Stomach (tissue), 9 donors: Measurements from ENCODE around the gene RNF149. TPM values are rescaled to one million over a fixed set of nuclear protein-coding genes. Genes with fewer than 3 reads are reported as not detected.

ENCODE experiments used
- DNase-seq, 2 donors: peaks; one replicate each; pipeline versions ENCODE4 v3.0.0 to v3.0.0-alpha.2; 2013 to 2019
- H3K27ac ChIP-seq, 5 donors: fragments of 200-600 bp in 4 of 5; sonication (generic) in 4 of 5; one replicate each; pipeline ENCODE4 v1.5.1; 2013 to 2019; ENCODE audit warnings: mild to moderate bottlenecking in 1 of 5, moderate library complexity in 1 of 5
- H3K27me3 ChIP-seq, 3 donors: fragments of 200-600 bp; sonication (generic); one replicate each; pipeline ENCODE4 v1.5.1; 2017 to 2019; ENCODE audit warnings: mixed run types in 1 of 3
- H3K36me3 ChIP-seq, 4 donors: fragments of 200-600 bp; sonication (generic); 1 replicate in 3 of 4; 2 replicates in 1 of 4; pipeline ENCODE4 v1.5.1; 2016 to 2019
- H3K4me1 ChIP-seq, 4 donors: fragments of 200-600 bp; sonication (generic); one replicate each; pipeline ENCODE4 v1.5.1; 2016 to 2019
- H3K4me3 ChIP-seq, 4 donors: fragments of 200-600 bp; sonication (generic) in 3 of 4; one replicate each; pipeline ENCODE4 v1.5.1; 2016 to 2019; ENCODE audit warnings: mild to moderate bottlenecking in 1 of 4
- H3K9me3 ChIP-seq, 4 donors: fragments of 200-600 bp; sonication (generic); one replicate each; pipeline ENCODE4 v1.5.1; 2016 to 2019
- EP300 ChIP-seq: sonication (generic); formaldehyde crosslinking; IDR thresholded peaks from one replicate; pipeline ENCODE4 v1.6.1; 2017; ENCODE audit warnings: antibody characterized with exemption
- POLR2A ChIP-seq, 4 donors: fragments of 450-650 bp; IDR thresholded peaks; one replicate each; pipeline ENCODE4 v1.6.1; 2016; ENCODE audit warnings: antibody characterized with exemption in 4 of 4, control low read depth in 2 of 4, mild to moderate bottlenecking in 1 of 4, moderate library complexity in 1 of 4
- POLR2AphosphoS5 ChIP-seq, 3 donors: sonication (generic); formaldehyde crosslinking; IDR thresholded peaks; one replicate each; pipeline ENCODE4 v1.6.1; 2016; ENCODE audit warnings: antibody characterized with exemption in 3 of 3
- WGBS, 5 donors: extraction: QIAGEN DNeasy Blood & Tissue Kit in 3 of 5; methylation state at CpG; one replicate each; pipeline versions ENCODE4 v1.1.5 to v1.1.7; 2013 to 2018; 5-methylcytosine and 5-hydroxymethylcytosine counted together
- intact Hi-C: fragments of 100-400 bp; cut with DNase I; formaldehyde crosslinking; loops from one replicate; pipeline ENCODE4 v1.15.1; 2023; ENCODE audit warnings: low total_unique reads
- polyA plus RNA-seq, 3 donors: library from polyadenylated mRNA; stranded (reverse); fragments of 200-250 nt; gene quantifications; one replicate each; pipeline ENCODE4 v1.2.3, GENCODE V29; 2013
- total RNA-seq, 5 donors: library from RNA; depleted of rRNA; stranded (reverse); fragments of >200 nt; gene quantifications; one replicate each; pipeline versions ENCODE4 v1.1.0 to v1.2.3, GENCODE V29; 2014 to 2016
- TF ChIP-seq, protein P1 (sequence below), 7 experiments: fragments of 450-650 bp in 4 of 7; fragments of 200-600 bp in 3 of 7; sonication (generic) in 3 of 7; IDR thresholded peaks; one replicate each; pipeline ENCODE4 v1.5.1; 2016 to 2019; ENCODE audit warnings: antibody characterized with exemption in 7 of 7, control low read depth in 2 of 7, mild to moderate bottlenecking in 1 of 7
- donor health status: healthy with polysubstance abuse.
- donor health status: Bipolar disorder and iron deficiency.
- donor health status: healthy.

The RNF149 gene
- total and polyA plus RNA-seq, 8 donors, result 14.8 to 154 (median 35.1) TPM

DNA sequence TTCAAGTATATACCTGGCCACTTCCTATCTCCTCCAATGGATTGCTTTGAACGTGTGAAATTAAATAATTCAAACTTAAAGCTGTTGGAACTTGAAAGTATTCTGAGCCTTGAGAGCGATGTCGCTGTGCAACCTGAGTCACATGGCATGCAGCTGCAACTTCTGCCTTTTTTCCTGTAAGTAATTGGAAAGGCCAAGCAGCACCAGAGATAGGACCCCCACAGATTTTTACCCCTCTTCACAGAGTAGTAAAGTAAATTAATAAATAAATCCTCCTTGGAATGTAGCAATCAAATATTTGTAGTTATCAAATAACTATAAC lies 3.2 kb upstream of the RNF149 start:
- no peaks in the 10 kb centered on the region for H3K27me3 ChIP-seq
- DNase-seq, result no peak
- H3K4me3 ChIP-seq, result no peak overlapping the region
- 51 to 67% (median 57%) methylated on average over 3 of the region's 3 CpGs for WGBS, 5 donors
- H3K27ac ChIP-seq, result peak overlapping the region in 2 of 5 donors; percentile 94 to 95
- peaks cover 0 to 24% (median 9%) of the 10 kb centered on the region in 4 donors for H3K4me1 ChIP-seq
- no peaks in the 10 kb centered on the region for H3K36me3 ChIP-seq
- H3K9me3 ChIP-seq, result no peaks in the 10 kb centered on the region
- intact Hi-C loops, result no loop called here
- no peak for TF ChIP-seq EP300
- TF ChIP-seq, protein P1, sequence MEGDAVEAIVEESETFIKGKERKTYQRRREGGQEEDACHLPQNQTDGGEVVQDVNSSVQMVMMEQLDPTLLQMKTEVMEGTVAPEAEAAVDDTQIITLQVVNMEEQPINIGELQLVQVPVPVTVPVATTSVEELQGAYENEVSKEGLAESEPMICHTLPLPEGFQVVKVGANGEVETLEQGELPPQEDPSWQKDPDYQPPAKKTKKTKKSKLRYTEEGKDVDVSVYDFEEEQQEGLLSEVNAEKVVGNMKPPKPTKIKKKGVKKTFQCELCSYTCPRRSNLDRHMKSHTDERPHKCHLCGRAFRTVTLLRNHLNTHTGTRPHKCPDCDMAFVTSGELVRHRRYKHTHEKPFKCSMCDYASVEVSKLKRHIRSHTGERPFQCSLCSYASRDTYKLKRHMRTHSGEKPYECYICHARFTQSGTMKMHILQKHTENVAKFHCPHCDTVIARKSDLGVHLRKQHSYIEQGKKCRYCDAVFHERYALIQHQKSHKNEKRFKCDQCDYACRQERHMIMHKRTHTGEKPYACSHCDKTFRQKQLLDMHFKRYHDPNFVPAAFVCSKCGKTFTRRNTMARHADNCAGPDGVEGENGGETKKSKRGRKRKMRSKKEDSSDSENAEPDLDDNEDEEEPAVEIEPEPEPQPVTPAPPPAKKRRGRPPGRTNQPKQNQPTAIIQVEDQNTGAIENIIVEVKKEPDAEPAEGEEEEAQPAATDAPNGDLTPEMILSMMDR (IDR thresholded peaks at IDR 0.05), result no peak
- TF ChIP-seq POLR2A (IDR thresholded peaks at IDR 0.05), result no peak
- TF ChIP-seq POLR2AphosphoS5 (IDR thresholded peaks at IDR 0.05), result no peak

DNA sequence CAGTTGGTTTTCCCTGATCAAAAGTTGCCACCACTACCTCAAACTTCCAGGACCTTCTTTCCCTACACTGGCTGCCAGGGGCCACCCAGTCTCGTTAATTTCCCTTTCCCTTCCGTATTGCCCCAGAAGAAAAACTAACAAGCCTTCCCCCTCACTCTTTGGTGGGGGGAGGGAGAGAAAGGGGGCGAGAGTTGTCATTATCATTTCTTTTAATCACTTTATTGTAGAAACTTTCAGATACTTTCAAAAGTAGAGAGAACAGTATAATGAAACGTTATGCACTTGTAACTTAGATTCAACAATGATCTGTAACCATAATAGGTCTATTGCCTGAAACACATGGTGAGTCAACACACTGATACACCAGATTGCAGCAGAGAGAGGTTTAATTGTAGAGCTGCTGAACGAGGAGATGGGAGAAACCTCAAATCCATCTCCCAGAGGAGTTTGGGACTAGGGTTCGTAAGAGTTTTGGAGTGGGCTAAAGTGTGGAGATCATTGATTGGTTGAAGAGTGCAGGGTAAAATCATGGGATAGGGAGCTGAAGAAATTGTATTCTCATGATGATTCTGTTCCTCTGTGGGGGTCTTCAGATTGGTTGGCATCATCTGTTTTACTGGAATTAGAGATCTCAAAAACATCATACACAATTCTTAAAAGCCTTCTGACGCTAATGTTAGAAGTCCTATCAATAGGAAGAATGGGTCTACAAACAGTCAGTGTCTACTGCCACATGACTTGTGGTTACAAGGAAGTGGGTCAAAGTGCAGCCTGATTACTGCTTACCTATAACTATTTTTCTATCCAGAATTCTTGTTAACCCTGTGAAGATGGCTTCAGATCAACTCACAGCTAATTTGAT lies 2.6 kb upstream of the RNF149 start:
- Histone ChIP-seq H3K27me3 (no peaks in the 10 kb centered on the region), H3K9me3 (no peaks in the 10 kb centered on the region), H3K4me3 (no peak overlapping the region), H3K36me3 (no peaks in the 10 kb centered on the region), H3K27ac (peak overlapping the region in 2 of 5 donors; percentile 94 to 95), H3K4me1 (peaks cover 4 to 30% (median 14%) of the 10 kb centered on the region in 4 donors)
- intact Hi-C loops, result no loop called here
- WGBS, 5 donors, result 56 to 69% (median 64%) methylated on average over 7 of the region's 7 CpGs
- TF ChIP-seq POLR2AphosphoS5 (IDR thresholded peaks at IDR 0.05), result no peak
- no peak for TF ChIP-seq POLR2A (IDR thresholded peaks at IDR 0.05)
- TF ChIP-seq EP300, result no peak
- TF ChIP-seq, protein P1 (IDR thresholded peaks at IDR 0.05), result no peak
- DNase-seq, result peak in 1 of 2 donors; percentile 51

DNA sequence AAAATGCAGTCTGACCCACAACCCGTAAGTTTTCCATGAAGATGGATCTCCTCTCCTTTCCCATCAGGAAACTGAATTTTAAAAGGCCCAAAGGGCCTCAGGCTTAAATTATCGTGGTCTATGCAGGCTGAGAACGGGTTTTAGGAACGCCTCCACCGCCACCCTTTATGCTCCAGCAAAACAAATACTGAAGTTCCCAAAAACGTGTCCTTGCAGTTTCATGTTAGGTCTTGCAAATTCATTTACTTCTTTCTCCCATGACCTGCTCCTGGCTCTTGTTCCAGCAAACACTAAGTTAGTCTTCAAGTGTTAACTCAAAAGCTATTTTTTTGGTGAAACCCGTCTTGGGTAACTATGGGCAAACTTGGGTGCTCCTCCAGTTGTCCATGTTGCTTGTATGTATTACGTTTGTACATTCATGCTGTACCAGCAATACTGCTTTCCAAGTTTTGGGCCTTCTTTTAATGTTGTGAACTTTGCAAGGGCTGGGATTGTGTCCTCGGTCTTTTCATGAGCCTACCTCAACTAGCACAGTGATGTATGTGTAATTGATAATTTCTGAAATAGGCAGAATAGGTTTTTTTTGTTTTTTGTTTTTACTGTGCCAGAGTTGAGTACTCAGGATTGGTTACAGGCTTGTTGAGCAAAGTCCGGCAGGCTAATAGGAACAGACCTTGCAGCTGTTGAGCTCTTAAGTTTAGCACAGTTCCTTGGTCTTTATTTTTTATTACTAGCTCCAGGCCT lies 1.8 kb upstream of the RNF149 start:
- Histone ChIP-seq H3K36me3 (no peaks in the 10 kb centered on the region), H3K4me3 (no peak overlapping the region), H3K27me3 (no peaks in the 10 kb centered on the region), H3K4me1 (peaks cover 11 to 38% (median 22%) of the 10 kb centered on the region in 4 donors), H3K9me3 (no peaks in the 10 kb centered on the region), H3K27ac (peak overlapping the region in 2 of 5 donors; percentile 94 to 95)
- intact Hi-C loops, result no loop called here
- DNase-seq, result no peak
- WGBS, 5 donors, result 74 to 84% (median 74%) methylated on average over 10 of the region's 10 CpGs
- TF ChIP-seq, protein P1 (IDR thresholded peaks at IDR 0.05), result no peak
- TF ChIP-seq POLR2AphosphoS5 (IDR thresholded peaks at IDR 0.05) (no peak), POLR2A (IDR thresholded peaks at IDR 0.05) (no peak), EP300 (no peak)

DNA sequence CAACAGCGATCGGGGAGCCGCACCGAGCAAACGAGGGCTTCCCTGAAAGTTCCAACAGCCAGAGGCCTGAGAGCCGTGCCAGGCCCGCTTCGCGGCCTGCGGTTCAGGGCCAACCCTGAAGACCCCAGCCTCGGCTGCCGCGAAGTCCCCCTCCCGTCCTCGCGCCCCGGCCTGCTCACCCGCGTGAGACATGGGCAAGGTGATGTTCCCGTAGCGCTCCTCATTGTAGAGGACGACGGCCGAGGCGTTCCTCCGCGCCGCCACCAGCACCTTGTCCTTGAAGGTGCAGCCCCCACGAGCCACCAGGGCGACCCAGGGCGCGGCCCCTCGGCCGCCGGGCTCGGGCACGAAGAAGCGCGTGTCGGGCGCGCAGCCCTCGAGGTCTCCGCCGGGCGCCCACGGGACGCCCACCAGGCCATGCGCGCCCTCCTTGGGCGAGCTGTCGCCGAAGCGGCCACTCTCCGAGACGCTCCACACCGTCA lies 510 bp downstream of the RNF149 start:
- peak overlapping the region; percentile 87 to 95 (median 94) for H3K27ac ChIP-seq
- DNase-seq, result peak in 1 of 2 donors; percentile 68
- intact Hi-C loops, result no loop called here
- WGBS, 5 donors, result 0 to 5% (median 1%) methylated on average over 21 to 57 of the region's 57 CpGs
- H3K36me3 ChIP-seq, result no peaks in the 10 kb centered on the region
- H3K9me3 ChIP-seq, result no peaks in the 10 kb centered on the region
- H3K27me3 ChIP-seq, result no peaks in the 10 kb centered on the region
- no peak for TF ChIP-seq EP300
- TF ChIP-seq, protein P1 (IDR thresholded peaks at IDR 0.05), result no peak
- no peak for TF ChIP-seq POLR2A (IDR thresholded peaks at IDR 0.05)
- TF ChIP-seq POLR2AphosphoS5 (IDR thresholded peaks at IDR 0.05), result no peak
- peaks cover 26 to 60% (median 41%) of the 10 kb centered on the region in 4 donors for H3K4me1 ChIP-seq
- peak overlapping the region; percentile 79 to 92 (median 89) for H3K4me3 ChIP-seq
